Liver (tissue), 3 donors: ENCODE measurements around the gene DAPP1.

Experiments used
- HNF4A ChIP-seq, 2 donors: conservative IDR thresholded peaks; 2 replicates each; pipeline ENCODE4 v1.6.1; 2016; ENCODE audit warnings: antibody characterized with exemption in 2 of 2, mild to moderate bottlenecking in 2 of 2
- TF ChIP-seq, protein P1 (sequence below): fragments of 150-350 bp; IDR thresholded peaks from 2 replicates; pipeline ENCODE4 v1.5.1; 2017; ENCODE audit warnings: improper control_type of control experiment, low read depth, low read length; ENCODE audit not compliant: missing input control
- donor health status: healthy.
- donor health status: healthy.

DNA sequence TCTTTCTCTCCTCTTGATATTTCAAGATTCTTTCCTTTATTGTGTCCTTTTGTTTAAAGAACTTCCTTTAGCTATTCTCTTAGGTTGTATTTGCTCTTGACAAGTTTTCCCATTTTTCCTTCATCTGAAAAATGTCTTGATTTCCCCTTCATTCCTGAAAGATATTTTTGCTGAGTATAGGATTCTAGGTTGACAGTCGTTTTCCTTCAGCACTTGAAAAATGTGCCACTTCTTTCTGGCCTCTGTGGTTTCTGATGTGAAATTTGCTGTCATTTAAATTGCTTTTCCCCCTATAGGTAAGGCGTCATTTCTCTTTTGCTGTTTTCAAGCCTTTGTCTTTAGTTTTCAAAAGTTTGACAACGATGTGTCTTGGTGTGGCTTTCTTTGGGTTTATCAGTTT, 100.9 kb downstream of the DAPP1 start:
- no peak for TF ChIP-seq HNF4A (conservative IDR thresholded peaks at IDR 0.05)
- TF ChIP-seq, protein P1, sequence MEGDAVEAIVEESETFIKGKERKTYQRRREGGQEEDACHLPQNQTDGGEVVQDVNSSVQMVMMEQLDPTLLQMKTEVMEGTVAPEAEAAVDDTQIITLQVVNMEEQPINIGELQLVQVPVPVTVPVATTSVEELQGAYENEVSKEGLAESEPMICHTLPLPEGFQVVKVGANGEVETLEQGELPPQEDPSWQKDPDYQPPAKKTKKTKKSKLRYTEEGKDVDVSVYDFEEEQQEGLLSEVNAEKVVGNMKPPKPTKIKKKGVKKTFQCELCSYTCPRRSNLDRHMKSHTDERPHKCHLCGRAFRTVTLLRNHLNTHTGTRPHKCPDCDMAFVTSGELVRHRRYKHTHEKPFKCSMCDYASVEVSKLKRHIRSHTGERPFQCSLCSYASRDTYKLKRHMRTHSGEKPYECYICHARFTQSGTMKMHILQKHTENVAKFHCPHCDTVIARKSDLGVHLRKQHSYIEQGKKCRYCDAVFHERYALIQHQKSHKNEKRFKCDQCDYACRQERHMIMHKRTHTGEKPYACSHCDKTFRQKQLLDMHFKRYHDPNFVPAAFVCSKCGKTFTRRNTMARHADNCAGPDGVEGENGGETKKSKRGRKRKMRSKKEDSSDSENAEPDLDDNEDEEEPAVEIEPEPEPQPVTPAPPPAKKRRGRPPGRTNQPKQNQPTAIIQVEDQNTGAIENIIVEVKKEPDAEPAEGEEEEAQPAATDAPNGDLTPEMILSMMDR, result no peak
